GM21390 (cell line): ENCODE data around the gene TMEM45A.
"Not testable (repeated sequence)": the region's sequence is repeated elsewhere in the genome, so short reads cannot be mapped to it uniquely, and the experiment has no call there.

ENCODE experiments used
- ATAC-seq: cut with Tn5 transposase; IDR thresholded peaks from one replicate; pipeline ENCODE4 v1.9.1; 2021; ENCODE audit not compliant: unreplicated experiment

Gene TMEM45A

GRCh38 chr3:100492059-100493006 is at the start of gene TMEM45A:
TMEM45A (plus strand) TSS chr3:100492619; CDS start chr3:100555212, 62,593 bp downstream.
- ATAC-seq, result peak; percentile 95

- ATAC-seq, result no peak
These were observed 48.7 kb upstream of the TMEM45A start for GRCh38 chr3:100443690-100444089.

DNA sequence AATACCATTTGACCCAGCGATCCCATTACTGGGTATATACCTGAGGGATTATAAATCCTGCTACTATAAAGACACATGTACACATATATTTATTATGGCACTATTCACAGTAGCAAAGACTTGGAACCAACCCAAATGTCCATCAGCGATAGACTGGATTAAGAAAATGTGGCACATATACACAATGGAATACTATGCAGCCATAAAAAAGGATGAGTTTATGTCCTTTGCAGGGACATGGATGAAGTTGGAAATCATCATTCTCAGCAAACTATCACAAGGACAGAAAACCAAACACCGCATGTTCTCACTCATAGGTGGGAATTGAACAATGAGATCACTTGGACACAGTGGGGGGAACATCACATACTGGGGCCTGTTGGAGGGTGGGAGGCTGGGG is 45.4 kb upstream of the TMEM45A start:
- ATAC-seq, result not testable (repeated sequence)

DNA sequence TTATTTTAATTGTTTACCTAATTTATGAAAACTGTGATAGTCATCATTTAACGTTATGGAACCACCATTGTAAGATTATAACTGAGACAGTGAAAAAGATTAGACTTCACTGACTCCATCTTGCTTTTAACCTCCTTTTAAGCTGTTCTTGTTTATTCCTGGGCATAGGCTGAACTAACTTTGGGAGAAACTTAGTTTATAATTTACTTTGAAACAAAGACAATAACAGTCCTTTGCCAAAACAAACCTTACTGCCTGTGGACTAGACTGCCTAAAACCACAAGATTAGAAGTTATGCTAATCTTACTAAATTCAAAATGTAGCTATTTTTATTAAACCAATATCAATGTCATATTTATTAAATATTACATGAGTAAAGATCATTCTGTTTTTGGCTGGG is 44.3 kb upstream of the TMEM45A start:
- no peak for ATAC-seq

GRCh38 chr3:100449214-100449613 is 43.2 kb upstream of the TMEM45A start:
- no peak for ATAC-seq

- no peak for ATAC-seq
These were observed 37.7 kb upstream of the TMEM45A start for GRCh38 chr3:100454677-100455076.

GRCh38 chr3:100455841-100456550 is 36.4 kb upstream of the TMEM45A start:
- no peak for ATAC-seq

DNA sequence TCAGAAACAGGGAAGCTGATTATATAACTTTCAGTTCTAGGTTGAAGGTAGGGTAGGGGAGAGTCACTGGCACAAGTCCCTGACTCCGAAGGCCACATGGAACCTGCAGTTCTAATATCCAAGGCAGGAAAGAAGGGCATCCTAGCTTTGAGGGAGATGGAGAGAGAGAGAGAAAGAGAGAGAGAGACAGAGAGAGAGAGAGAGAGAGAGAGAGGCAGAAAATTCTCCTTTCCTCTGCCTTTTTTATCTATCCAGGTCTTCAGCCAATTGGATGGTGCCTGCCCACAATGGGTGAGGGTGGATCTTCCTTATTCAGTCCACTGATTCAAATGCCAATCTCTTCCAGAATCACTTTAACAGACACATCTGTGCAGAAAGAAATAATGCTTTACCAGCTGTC is 35.7 kb upstream of the TMEM45A start:
- ATAC-seq, result no peak

- no peak for ATAC-seq
These were observed 34.6 kb upstream of the TMEM45A start for GRCh38 chr3:100457811-100458210.

DNA sequence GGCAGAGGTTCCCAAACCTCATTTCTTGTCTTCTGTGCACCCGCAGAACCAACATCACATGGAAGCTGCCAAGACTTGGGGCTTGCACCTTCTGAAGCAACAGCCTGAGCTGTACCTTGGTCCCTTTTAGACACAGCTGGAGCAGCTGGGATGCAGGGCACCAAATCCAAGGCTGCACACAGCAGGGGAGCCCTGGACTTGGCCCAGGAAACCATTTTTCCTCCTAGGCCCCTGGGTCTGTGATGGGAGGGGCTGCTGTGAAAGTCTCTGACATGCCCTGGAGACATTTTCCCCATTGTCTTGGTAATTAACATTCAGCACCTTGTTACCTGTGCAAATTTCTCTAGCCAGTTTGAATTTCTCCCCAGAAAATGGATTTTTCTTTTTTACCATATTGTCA is 33.6 kb upstream of the TMEM45A start:
- ATAC-seq, result no peak

- ATAC-seq, result peak; percentile 81
These were observed 29.4 kb upstream of the TMEM45A start for GRCh38 chr3:100463002-100463401.

DNA sequence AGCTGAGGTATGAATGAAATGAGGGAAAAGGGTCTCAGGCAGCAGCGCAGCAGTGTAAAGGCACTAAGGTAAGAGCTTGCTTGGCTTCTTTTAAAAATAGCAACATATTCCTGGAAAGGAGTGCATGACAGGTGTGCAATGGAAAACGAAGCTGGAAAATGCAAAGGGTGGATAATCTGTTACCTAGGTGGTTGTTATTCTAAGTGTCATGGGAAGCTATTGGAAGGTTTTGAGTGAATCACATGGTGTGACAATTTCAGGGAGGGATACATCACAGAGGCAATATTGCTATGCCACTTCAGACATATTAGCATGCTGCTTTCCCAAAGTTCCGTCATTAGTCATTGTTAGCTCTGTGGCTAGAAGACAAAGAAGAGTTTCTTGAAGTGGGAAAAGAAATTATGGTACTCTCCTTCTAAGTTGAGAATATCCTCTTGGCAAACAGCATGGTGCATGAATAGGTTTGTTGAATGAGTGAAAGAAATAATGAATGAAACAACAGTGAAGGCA is 28.7 kb upstream of the TMEM45A start:
- ATAC-seq, result no peak

DNA sequence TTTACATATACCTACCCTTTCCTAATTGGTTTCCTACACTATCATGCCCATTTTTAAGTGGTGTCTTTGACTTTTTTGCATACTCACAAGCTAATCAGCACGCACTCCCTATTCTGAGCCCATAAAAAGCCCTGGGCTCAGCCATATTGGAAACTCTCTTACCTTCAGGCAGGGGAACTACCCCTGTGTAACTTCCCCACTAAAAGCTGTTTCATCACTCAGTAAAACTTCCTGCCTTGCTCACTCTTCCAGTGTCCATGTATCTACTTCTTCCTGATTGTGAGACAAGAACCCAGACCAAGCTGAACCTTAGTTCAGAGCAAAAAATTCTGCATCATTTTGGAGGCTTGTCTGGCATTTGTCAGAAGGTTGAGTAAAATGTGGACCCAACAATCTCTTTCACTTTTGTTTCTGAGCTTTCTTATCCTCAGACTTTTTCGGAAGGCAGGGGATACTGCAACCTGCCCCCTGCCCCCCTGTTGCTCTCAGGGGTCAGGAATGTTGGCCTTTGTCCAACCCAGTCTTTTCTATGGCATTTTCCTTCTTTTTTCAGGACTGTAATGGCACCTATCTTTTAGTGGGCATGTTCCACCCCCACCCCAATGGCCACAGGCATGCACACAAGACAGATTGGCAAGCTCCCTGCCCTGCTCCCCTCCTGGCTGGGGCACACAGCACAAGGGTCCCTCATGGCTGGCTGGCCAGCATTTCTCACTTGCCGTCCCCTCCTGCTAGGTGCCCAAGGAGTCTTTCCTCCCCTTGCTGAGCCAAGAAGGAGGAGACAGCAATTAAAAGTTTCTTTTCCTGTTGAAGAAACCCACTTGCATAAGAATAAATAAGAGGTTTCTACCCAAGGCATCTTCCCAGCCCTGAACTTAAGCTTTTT is 26.3 kb upstream of the TMEM45A start:
- peak; percentile 47 for ATAC-seq

GRCh38 chr3:100467133-100467532 is 25.3 kb upstream of the TMEM45A start:
- ATAC-seq, result no peak

- no peak for ATAC-seq
These were observed 23.7 kb upstream of the TMEM45A start for GRCh38 chr3:100468676-100469075.

DNA sequence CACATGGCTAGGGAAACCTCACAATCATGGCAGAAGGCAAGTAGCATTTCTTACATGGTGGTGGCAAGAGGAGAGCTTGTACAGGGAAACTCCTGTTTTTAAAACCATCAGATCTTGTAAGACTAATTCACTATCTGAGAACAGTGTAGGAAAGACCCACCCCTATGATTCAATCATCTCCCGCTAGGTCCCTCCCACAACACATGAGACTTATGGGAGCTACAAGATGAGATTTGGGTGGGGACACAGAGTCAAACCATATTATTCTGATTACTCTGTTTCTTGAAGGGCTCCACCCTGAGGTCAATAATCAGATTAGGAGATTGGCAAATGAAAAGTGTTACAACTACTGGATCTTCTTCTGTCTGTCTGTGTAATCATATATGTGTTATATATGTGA is 21.5 kb upstream of the TMEM45A start:
- no peak for ATAC-seq

- no peak for ATAC-seq
These were observed 21.0 kb upstream of the TMEM45A start for GRCh38 chr3:100471444-100471843.

- not testable (repeated sequence) for ATAC-seq
These were observed 14.5 kb upstream of the TMEM45A start for GRCh38 chr3:100477851-100478360.

DNA sequence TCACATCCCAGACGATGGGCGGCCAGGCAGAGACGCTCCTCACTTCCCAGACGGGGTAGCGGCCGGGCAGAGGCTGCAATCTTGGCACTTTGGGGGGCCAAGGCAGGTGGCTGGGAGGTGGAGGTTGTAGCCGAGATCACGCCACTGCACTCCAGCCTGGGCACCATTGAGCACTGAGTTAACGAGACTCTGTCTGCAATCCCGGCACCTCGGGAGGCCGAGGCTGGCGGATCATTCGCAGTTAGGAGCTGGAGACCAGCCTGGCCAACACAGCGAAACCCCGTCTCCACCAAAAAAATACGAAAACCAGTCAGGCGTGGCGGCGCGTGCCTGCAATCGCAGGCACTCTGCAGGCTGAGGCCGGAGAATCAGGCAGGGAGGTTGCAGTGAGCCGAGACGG is 13.9 kb upstream of the TMEM45A start:
- not testable (repeated sequence) for ATAC-seq

GRCh38 chr3:100480081-100480480 is 12.3 kb upstream of the TMEM45A start:
- no peak for ATAC-seq

- no peak for ATAC-seq
These were observed 10.2 kb upstream of the TMEM45A start for GRCh38 chr3:100482176-100482575.
